ENCODE results near the gene SULT1C2. TPM values are rescaled to one million over a fixed set of nuclear protein-coding genes. Genes with fewer than 3 reads are reported as not detected.

The SULT1C2 gene
- total RNA-seq, 1 experiment from 2014 or later: 3.0 TPM

DNA sequence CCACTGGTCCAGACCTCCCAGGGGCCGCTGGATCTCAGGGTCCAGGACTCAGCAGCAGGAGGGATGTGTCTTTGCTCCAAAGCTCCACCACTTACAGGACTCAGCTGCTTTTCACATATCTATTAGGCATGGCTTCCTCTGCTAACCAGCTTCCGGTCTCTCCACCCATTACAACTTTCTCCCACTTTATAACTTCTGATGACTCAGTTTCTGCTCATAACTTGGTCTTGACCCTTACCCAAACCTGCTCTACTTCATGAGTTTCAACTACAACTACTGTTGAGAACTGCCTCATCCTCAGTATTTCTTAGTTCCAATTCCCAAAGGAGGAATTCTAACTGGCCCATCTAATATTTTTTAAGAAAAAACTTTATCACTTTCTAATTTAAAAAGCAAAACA lies 17.2 kb downstream of the SULT1C2 start:
- Histone ChIP-seq H3K27me3 (ENCODE audit: insufficient read depth, low read depth) (no peaks in the 10 kb centered on the region), H3K4me3 (no peak overlapping the region), H3K36me3 (ENCODE audit: low read depth) (no peaks in the 10 kb centered on the region), H3K79me2 (ENCODE audit: low read depth) (no peaks in the 10 kb centered on the region), H4K20me1 (ENCODE audit: insufficient read depth) (no peaks in the 10 kb centered on the region), H3K9me2 (ENCODE audit: insufficient read depth) (no peaks in the 10 kb centered on the region), H3K27ac (no peak overlapping the region), H2AFZ (no peak overlapping the region), H3K4me2 (no peak overlapping the region), H3F3A (ENCODE audit: insufficient read depth, low read depth) (no peaks in the 10 kb centered on the region), H3K9me3 (ENCODE audit: insufficient read depth, low read depth) (no peaks in the 10 kb centered on the region), H3K4me1 (replicated peaks; ENCODE audit: insufficient read depth) (0 out of 2 replicates have a peak, but pooled peaks cover 5% of the 10 kb centered on the region)
- no peak for TF ChIP-seq EZH2 (IDR thresholded peaks at IDR 0.05; ENCODE audit: low read depth)
- TF ChIP-seq, protein P1, sequence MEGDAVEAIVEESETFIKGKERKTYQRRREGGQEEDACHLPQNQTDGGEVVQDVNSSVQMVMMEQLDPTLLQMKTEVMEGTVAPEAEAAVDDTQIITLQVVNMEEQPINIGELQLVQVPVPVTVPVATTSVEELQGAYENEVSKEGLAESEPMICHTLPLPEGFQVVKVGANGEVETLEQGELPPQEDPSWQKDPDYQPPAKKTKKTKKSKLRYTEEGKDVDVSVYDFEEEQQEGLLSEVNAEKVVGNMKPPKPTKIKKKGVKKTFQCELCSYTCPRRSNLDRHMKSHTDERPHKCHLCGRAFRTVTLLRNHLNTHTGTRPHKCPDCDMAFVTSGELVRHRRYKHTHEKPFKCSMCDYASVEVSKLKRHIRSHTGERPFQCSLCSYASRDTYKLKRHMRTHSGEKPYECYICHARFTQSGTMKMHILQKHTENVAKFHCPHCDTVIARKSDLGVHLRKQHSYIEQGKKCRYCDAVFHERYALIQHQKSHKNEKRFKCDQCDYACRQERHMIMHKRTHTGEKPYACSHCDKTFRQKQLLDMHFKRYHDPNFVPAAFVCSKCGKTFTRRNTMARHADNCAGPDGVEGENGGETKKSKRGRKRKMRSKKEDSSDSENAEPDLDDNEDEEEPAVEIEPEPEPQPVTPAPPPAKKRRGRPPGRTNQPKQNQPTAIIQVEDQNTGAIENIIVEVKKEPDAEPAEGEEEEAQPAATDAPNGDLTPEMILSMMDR (conservative IDR thresholded peaks at IDR 0.05): no peak
- BruUV-seq (replicated peaks): no TSS peak
- no peak for DNase-seq
- ChIA-PET POLR2A (ENCODE audit: unreplicated experiment) (interaction anchor here (0.6 kb wide), 1 partner anchor 56 kb away, joined by 6 read pairs; no protein-coding TSS in a partner anchor), CTCF (no interaction called here)
- intact Hi-C loops (cut with micrococcal nuclease; ENCODE audit: unreplicated experiment): no loop called here

DNA sequence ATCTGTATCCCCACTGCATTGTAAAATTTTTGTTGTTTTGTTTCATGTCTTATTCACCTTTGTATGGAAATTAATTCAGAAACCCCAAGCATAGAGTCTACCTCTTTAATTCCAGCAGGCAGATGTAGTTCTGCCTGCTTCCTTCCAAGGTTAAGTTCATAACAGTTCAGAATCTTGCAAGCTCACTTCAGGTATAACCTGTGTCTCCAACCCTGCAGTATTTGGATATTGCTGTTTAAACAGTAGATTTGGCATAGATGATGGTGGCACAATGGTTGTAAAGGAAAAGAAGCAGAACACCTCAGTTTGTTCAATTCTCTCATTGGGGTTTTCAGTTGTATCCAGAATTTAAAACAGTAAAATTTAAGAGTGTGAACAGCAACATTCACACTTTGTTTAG lies 21.2 kb downstream of the SULT1C2 start:
- no peak for TF ChIP-seq EZH2 (IDR thresholded peaks at IDR 0.05; ENCODE audit: low read depth)
- TF ChIP-seq, protein P1 (conservative IDR thresholded peaks at IDR 0.05): no peak
- CTCF ChIA-PET: no interaction called here

DNA sequence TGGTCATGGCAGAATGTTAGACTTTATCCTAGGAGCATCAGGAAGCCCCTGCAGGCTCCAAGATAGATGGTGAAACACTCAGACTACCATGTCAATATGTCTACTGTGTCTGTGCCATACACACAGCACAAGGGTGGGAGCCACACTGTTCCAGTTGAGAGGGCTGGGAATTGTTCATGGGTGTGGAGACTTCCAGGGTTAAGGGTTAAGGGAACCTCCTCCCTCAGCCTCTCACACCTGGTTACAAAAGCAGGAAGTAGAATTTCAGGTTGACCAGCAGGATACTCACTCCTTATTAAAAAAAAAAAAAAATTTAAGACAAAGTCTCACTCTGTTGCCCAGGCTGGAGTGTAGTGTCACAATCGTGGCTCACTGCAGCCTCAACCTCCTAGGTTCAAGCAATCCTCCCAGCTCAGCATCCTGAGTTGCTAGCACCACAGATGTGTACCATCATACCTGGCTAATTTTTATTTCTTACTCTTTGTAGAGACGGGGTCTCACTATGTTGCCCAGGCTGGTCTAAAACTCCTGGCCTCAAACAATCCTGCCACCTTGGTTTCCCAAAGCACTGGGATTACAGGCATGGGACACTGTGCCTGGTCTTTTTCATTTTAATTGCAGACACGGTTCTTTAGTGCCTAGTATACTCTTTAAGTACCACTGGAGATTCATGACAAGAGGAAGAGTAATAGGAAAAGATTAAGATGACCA lies 26.0 kb downstream of the SULT1C2 start:
- ChIA-PET POLR2A (ENCODE audit: unreplicated experiment) (no interaction called here), CTCF (no interaction called here)
- no peaks in the 10 kb centered on the region for H3K27me3 ChIP-seq (ENCODE audit: insufficient read depth, low read depth)
- BruUV-seq (replicated peaks): no TSS peak
- intact Hi-C loops (cut with micrococcal nuclease; ENCODE audit: unreplicated experiment): no loop called here
- no peak overlapping the region for H2AFZ ChIP-seq
- H3K36me3 ChIP-seq (ENCODE audit: low read depth): no peaks in the 10 kb centered on the region
- DNase-seq: no peak
- no peaks in the 10 kb centered on the region for H4K20me1 ChIP-seq (ENCODE audit: insufficient read depth)
- H3K4me1 ChIP-seq (replicated peaks; ENCODE audit: insufficient read depth): no peaks in the 10 kb centered on the region
- no peaks in the 10 kb centered on the region for H3F3A ChIP-seq (ENCODE audit: insufficient read depth, low read depth)
- H3K9me3 ChIP-seq (ENCODE audit: insufficient read depth, low read depth): no peaks in the 10 kb centered on the region
- no peak overlapping the region for H3K4me3 ChIP-seq
- no peaks in the 10 kb centered on the region for H3K79me2 ChIP-seq (ENCODE audit: low read depth)
- H3K27ac ChIP-seq: no peak overlapping the region
- H3K9me2 ChIP-seq (ENCODE audit: insufficient read depth): no peaks in the 10 kb centered on the region
- no peak for TF ChIP-seq EZH2 (IDR thresholded peaks at IDR 0.05; ENCODE audit: low read depth)
- TF ChIP-seq, protein P1 (conservative IDR thresholded peaks at IDR 0.05): no peak
- H3K4me2 ChIP-seq: no peak overlapping the region

More for the DNA sequence above, 21.2 kb downstream of the SULT1C2 start:
- Histone ChIP-seq H4K20me1 (ENCODE audit: insufficient read depth) (no peaks in the 10 kb centered on the region), H3K4me1 (replicated peaks; ENCODE audit: insufficient read depth) (0 out of 2 replicates have a peak, but pooled peaks cover 5% of the 10 kb centered on the region), H2AFZ (no peak overlapping the region), H3K9me2 (ENCODE audit: insufficient read depth) (no peaks in the 10 kb centered on the region), H3F3A (ENCODE audit: insufficient read depth, low read depth) (no peaks in the 10 kb centered on the region), H3K27ac (no peak overlapping the region), H3K79me2 (ENCODE audit: low read depth) (no peaks in the 10 kb centered on the region), H3K9me3 (ENCODE audit: insufficient read depth, low read depth) (no peaks in the 10 kb centered on the region), H3K4me3 (no peak overlapping the region), H3K4me2 (no peak overlapping the region), H3K27me3 (ENCODE audit: insufficient read depth, low read depth) (no peaks in the 10 kb centered on the region), H3K36me3 (ENCODE audit: low read depth) (no peaks in the 10 kb centered on the region)
- DNase-seq: no peak
- POLR2A ChIA-PET (ENCODE audit: unreplicated experiment): no interaction called here
- BruUV-seq (replicated peaks): no TSS peak
- intact Hi-C loops (cut with micrococcal nuclease; ENCODE audit: unreplicated experiment): no loop called here

All from PC-9 (cell line).